Measurements from ENCODE around the gene SLC31A2. TPM values are rescaled to one million over a fixed set of nuclear protein-coding genes. Genes with fewer than 3 reads are reported as not detected.
"Not testable (repeated sequence)": the region's sequence is repeated elsewhere in the genome, so short reads cannot be mapped to it uniquely, and the experiment has no call there.

The SLC31A2 gene
- total RNA-seq, 1 experiment from 2014 or later = 2.3 TPM

GRCh38 chr9:113139953-113140352 lies 10.9 kb upstream of the SLC31A2 start:
- H3K27me3 ChIP-seq (ENCODE audit: control insufficient read depth, insufficient read depth, low read length) = no peaks in the 10 kb centered on the region
- no peak for DNase-seq
- H3K36me3 ChIP-seq (replicated peaks; ENCODE audit: control insufficient read depth, insufficient read depth, low read length) = no peaks in the 10 kb centered on the region
- H3K4me3 ChIP-seq (ENCODE audit: insufficient read depth, low read depth, low read length) = no peak overlapping the region

DNA sequence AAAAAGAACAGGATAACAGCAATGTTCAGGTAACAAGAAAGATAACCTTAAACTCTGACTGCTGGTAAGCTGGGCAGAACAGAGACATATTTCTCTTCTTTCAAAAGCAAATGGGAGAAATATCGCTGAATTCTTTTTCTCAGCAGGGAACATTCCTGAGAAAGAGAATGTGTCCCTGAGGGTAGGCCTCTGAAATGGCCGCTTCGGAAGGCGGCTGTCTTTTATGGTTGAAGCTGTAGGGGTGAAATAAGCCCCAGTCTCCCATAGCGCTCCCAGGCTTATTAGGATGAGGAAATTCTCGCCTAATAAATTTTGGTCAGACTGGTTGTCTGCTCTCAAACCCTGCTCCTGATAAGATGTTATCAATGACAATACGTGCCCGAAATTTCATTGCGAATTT lies 9.9 kb upstream of the SLC31A2 start:
- not testable (repeated sequence) for H3K27me3 ChIP-seq (ENCODE audit: control insufficient read depth, insufficient read depth, low read length); DNase-seq; H3K36me3 ChIP-seq (replicated peaks; ENCODE audit: control insufficient read depth, insufficient read depth, low read length); H3K4me3 ChIP-seq (ENCODE audit: insufficient read depth, low read depth, low read length)

DNA sequence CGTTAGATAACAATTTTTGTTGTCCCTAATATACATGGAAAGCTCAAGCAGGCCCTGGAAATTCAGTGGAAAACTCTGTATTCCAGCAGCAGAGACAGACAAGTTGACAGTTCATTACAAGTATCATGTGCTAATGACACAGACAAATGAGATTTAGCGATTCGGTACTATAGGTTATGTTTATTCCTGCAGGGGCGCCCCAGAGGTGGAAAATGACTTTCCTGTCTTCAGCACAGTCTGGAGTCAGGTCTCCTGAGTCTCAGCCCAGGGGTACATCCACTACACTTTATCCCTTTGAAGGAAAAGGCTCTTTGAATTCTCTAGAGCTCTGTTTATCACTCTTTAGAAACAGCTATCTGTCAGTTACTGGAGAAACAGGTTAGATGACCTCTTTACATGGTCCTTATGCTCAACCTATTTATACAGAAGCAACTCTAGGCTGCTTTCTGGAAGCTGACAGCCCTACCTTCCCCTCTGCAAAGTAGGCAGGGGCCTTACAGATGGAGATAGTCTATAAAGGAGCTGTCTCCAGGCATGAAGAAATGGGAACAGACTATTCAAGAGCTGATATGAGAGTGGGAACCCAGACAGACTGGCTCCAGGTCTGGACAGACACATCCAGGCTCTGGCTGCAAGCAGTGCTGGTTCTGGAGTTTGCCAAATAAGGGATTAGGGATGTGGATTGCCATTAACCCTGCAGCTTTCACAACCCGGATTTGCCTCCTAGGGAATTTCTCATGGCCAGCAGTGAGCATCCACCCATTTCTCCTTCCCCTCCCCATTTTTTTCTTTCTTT lies 7.2 kb upstream of the SLC31A2 start:
- Histone ChIP-seq H3K36me3 (replicated peaks; ENCODE audit: control insufficient read depth, insufficient read depth, low read length) (no peaks in the 10 kb centered on the region), H3K4me3 (ENCODE audit: insufficient read depth, low read depth, low read length) (no peak overlapping the region), H3K27me3 (ENCODE audit: control insufficient read depth, insufficient read depth, low read length) (no peaks in the 10 kb centered on the region)
- no peak for DNase-seq

- Histone ChIP-seq H3K36me3 (replicated peaks; ENCODE audit: control insufficient read depth, insufficient read depth, low read length) (no peaks in the 10 kb centered on the region), H3K4me3 (ENCODE audit: insufficient read depth, low read depth, low read length) (no peak overlapping the region), H3K27me3 (ENCODE audit: control insufficient read depth, insufficient read depth, low read length) (peaks cover 13% of the 10 kb centered on the region)
- no peak for DNase-seq
Measured at GRCh38 chr9:113148372-113148705, 2.5 kb upstream of the SLC31A2 start.

DNA sequence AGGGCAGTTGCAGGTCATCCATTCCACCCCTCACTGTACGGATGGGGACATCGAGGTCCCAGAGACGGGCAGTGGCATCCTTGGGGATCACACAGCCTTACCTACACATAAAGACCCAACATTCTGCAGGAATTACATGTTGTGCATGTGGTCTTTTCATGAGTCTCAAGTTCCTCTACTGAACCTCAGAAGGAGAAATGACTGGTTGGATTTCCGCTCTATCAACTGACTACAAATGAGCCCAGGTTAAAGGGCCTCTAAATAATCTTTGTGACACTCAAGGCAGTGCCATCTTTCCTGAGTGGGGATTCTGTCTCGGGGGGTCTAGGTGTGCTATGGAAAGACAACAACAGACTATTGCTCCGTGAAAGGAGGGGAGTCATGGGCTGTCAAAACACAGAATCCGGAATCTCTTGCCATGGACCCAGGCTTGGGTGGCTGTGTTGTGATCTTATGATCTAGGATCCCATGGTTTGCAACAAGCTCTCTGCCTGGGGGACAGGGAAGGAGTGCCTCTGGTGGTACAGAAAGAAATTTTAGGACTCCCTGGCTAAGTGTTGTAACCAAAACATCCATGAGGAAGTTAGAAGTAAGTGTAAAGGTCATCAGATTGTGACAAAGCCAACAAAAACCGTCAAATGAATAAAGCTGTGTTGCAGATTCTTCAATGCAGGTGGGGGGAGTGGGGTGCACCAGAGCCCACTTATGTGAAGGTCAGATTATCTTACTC lies 1.9 kb upstream of the SLC31A2 start:
- H3K4me3 ChIP-seq (ENCODE audit: insufficient read depth, low read depth, low read length) = no peak overlapping the region
- no peak for DNase-seq
- no peaks in the 10 kb centered on the region for H3K36me3 ChIP-seq (replicated peaks; ENCODE audit: control insufficient read depth, insufficient read depth, low read length)
- H3K27me3 ChIP-seq (ENCODE audit: control insufficient read depth, insufficient read depth, low read length) = peaks cover 13% of the 10 kb centered on the region

DNA sequence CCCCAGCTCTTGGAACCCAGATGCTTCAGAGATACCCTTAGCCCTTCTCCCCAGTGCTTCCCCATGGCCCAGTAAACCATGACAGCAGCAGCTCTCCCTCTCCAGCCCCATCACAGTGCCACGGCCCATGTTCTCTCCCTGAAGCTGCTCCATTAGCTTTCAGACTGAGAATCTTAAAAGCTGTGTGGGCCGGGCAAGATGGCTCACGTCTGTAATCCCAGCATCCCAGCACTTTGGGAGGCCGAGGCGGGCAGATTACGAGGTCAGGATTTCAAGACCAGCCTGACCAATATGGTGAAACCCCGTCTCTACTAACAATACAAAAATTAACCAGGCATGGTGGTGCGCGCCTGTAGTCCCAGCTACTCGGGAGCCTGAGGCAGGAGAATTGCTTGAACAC lies 1.2 kb upstream of the SLC31A2 start:
- not testable (repeated sequence) for DNase-seq; H3K4me3 ChIP-seq (ENCODE audit: insufficient read depth, low read depth, low read length); H3K36me3 ChIP-seq (replicated peaks; ENCODE audit: control insufficient read depth, insufficient read depth, low read length)
- peaks cover 13% of the 10 kb centered on the region for H3K27me3 ChIP-seq (ENCODE audit: control insufficient read depth, insufficient read depth, low read length)

DNA sequence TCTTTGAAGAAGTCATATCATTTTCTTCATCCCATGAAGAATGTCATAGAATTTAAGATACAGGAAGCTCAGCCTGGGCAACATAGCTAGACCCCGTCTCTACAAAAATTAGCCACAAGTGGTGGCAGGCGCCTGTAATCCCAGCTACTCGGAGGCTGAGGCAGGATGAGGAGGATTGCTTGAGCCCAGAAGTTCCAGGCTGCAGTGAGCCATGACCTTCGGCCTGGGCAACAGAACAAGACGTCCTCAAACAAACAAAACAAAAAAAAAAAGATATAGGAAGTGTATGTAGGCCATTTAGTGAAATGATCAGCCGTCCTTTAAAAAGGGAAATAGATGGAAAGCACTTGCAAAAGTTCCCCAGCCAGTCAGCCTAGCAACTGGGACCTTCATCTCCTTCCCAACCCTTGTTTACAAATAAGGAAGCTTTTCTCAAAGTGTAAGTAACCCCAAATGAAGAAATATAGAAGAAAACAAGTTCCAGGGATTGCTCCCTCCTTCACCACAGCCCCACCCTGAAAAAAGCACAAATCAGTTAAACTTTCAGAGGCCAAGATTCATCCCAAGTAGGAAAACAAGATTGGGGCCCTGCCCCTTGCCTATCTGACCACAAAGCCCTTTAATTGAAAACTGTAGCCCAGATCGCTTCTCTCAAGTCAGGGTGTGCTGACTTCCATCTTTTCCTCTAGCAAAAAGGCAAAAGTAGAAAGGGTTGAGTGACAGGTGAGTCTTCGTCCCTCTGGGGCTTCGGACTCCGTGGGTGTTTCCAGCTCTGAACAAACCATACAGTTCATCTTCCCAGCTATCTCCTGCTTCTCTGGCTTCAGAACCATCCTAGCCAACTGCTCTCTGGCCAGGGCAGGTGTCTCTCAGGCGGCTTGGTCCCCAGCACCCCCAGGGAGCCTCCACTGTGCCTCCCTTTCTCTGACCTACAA lies 1.2 kb downstream of the SLC31A2 start:
- Histone ChIP-seq H3K27me3 (ENCODE audit: control insufficient read depth, insufficient read depth, low read length) (peaks cover 13% of the 10 kb centered on the region), H3K36me3 (replicated peaks; ENCODE audit: control insufficient read depth, insufficient read depth, low read length) (no peaks in the 10 kb centered on the region), H3K4me3 (ENCODE audit: insufficient read depth, low read depth, low read length) (peak overlapping the region; percentile 72)
- DNase-seq = no peak

DNA sequence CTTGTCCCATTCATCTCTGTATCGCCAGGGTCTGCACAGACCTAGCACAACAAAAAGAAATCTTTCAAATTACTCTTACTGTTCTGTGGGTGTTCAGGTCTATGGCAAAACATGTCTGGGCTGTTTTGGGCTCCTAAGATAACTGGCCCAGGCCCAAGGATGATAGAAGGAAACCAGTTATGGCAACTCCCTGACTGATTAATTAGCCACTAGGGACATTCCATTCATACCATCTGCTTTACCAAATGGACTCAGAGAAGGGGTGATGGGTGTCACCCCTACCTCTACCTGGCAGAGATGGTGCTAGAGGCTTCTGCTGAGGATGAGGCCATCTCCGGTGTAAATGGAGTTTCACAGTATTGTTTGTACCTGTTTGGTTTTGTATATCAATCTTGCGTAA lies 1.9 kb downstream of the SLC31A2 start:
- Histone ChIP-seq H3K36me3 (replicated peaks; ENCODE audit: control insufficient read depth, insufficient read depth, low read length) (no peaks in the 10 kb centered on the region), H3K27me3 (ENCODE audit: control insufficient read depth, insufficient read depth, low read length) (peaks cover 13% of the 10 kb centered on the region), H3K4me3 (ENCODE audit: insufficient read depth, low read depth, low read length) (no peak overlapping the region)
- peak; percentile 34 for DNase-seq

GRCh38 chr9:113153599-113153998 lies 2.8 kb downstream of the SLC31A2 start:
- no peak for DNase-seq
- Histone ChIP-seq H3K36me3 (replicated peaks; ENCODE audit: control insufficient read depth, insufficient read depth, low read length) (no peaks in the 10 kb centered on the region), H3K4me3 (ENCODE audit: insufficient read depth, low read depth, low read length) (no peak overlapping the region), H3K27me3 (ENCODE audit: control insufficient read depth, insufficient read depth, low read length) (peaks cover 13% of the 10 kb centered on the region)

DNA sequence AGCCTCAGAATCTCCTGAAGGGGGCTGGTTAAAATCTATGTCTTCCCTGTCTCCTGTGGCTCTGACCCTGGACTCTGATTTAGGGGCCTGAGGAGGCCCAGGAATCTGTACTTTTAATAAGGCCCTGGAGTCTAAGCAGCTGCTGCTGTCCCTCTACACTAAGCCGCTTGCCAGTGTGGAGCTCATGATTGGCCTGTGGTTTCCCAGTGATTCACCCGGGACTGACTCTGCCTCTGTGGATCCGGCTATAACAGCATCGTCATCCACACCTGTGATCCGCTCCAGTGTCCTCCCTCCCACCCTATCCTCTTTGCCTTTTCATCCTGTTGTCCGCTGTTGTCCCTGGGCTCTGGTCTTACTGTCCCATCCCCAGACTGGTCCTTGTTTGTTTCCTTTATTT lies 3.7 kb downstream of the SLC31A2 start:
- H3K36me3 ChIP-seq (replicated peaks; ENCODE audit: control insufficient read depth, insufficient read depth, low read length) = no peaks in the 10 kb centered on the region
- peaks cover 13% of the 10 kb centered on the region for H3K27me3 ChIP-seq (ENCODE audit: control insufficient read depth, insufficient read depth, low read length)
- H3K4me3 ChIP-seq (ENCODE audit: insufficient read depth, low read depth, low read length) = no peak overlapping the region
- no peak for DNase-seq

GRCh38 chr9:113154946-113155345 lies 4.1 kb downstream of the SLC31A2 start:
- no peak overlapping the region for H3K4me3 ChIP-seq (ENCODE audit: insufficient read depth, low read depth, low read length)
- peaks cover 13% of the 10 kb centered on the region for H3K27me3 ChIP-seq (ENCODE audit: control insufficient read depth, insufficient read depth, low read length)
- DNase-seq = no peak
- no peaks in the 10 kb centered on the region for H3K36me3 ChIP-seq (replicated peaks; ENCODE audit: control insufficient read depth, insufficient read depth, low read length)

DNA sequence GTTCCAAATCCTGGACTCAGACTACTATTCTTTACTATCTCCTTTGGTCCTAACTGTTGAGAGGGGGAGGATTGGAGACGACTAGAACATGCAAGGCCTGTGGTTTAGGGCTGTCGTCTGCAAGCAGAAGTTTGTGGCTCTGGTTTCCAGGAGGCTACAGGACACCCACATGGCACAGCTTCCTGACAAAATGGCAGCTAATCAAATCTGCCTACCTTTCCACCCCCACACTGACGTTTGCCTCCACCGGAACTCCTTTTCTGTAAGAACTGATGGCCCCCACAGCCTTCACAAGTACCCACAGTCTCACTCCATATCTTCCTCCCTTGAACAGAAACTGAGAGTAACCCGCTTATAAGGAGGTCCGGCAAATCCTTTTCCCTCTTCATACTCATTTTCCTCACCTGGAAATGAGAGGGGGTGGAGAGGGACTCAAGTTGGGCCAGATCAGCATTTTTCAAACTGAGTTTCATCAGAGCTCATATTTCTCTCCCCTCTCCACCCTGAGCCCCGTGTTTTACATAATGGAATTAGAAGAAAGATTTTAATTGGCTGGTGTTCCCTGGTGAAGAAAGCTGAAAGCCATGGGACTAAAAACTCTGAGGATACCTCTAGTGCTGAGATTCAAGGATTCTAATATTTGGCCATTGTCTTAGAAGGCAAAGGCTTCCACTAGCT lies 5.2 kb downstream of the SLC31A2 start:
- Histone ChIP-seq H3K27me3 (ENCODE audit: control insufficient read depth, insufficient read depth, low read length) (peaks cover 13% of the 10 kb centered on the region), H3K4me3 (ENCODE audit: insufficient read depth, low read depth, low read length) (no peak overlapping the region), H3K36me3 (replicated peaks; ENCODE audit: control insufficient read depth, insufficient read depth, low read length) (no peaks in the 10 kb centered on the region)
- DNase-seq = no peak

DNA sequence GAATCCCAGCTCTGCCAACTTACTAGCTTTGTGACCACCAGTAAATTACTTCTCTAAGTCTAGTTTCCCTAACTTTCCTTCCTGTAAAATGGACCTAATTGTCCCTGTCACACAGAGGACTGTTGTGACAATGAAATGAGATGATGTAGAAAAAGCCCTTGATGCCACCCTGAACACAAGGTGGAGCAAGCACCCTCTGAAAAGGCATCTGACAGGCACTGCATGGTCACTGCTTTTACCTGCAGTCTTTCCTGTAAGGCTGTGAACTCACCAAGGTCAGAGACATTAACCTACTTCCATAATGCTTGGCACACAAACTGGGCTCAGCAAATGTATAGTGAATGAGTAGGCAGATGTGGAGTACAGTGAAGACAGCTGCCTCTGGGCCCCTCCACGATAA lies 6.1 kb downstream of the SLC31A2 start:
- peaks cover 8% of the 10 kb centered on the region for H3K27me3 ChIP-seq (ENCODE audit: control insufficient read depth, insufficient read depth, low read length)
- DNase-seq = no peak
- H3K4me3 ChIP-seq (ENCODE audit: insufficient read depth, low read depth, low read length) = no peak overlapping the region
- H3K36me3 ChIP-seq (replicated peaks; ENCODE audit: control insufficient read depth, insufficient read depth, low read length) = no peaks in the 10 kb centered on the region

DNA sequence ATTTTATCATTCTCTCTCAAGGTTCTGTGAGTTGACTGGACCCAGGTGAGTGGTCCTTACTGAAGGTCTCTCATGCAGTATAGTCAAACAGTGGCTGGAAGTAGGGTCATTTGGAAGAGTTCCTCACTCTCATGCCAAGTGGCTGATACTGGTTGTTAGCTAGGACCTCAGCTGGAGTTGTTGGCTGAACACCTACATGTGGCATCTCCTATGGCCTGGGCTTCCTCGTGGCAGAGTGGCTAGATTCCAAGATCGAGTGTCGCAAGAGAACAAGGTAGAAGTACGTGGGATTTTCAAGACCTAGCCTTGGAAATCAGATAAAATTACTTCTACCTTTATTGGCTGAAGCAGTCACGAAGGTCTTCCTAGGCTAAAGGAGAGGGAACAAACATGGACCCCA lies 7.6 kb downstream of the SLC31A2 start:
- H3K36me3 ChIP-seq (replicated peaks; ENCODE audit: control insufficient read depth, insufficient read depth, low read length) = peaks cover under 1% of the 10 kb centered on the region; the same call in 1 of the 2 replicates
- no peaks in the 10 kb centered on the region for H3K27me3 ChIP-seq (ENCODE audit: control insufficient read depth, insufficient read depth, low read length)
- H3K4me3 ChIP-seq (ENCODE audit: insufficient read depth, low read depth, low read length) = no peak overlapping the region
- no peak for DNase-seq

All from H7 (cell line).